ENCODE data around the gene GLYAT. TPM values are rescaled to one million over a fixed set of nuclear protein-coding genes. Genes with fewer than 3 reads are reported as not detected.

GLYAT gene
- total RNA-seq, 1 donor from 2014 or later, result not detected

GRCh38 chr11:58762284-58763119 is 30.8 kb upstream of the GLYAT start:
- Mint-ChIP-seq H3K36me3 (no peaks in the 10 kb centered on the region), H3K9me3 (peaks cover 2% of the 10 kb centered on the region), H3K27ac (no peak overlapping the region), H3K4me3 (no peak overlapping the region), H3K27me3 (ENCODE audit: insufficient read depth, low read depth) (peaks cover 3% of the 10 kb centered on the region), H3K4me1 (peaks cover 9% of the 10 kb centered on the region)
- Histone ChIP-seq H2AFZ (replicated peaks) (no peak overlapping the region), H3F3A (ENCODE audit: low read depth) (no peaks in the 10 kb centered on the region), H4K20me1 (ENCODE audit: low read depth) (no peaks in the 10 kb centered on the region), H3K4me2 (no peak overlapping the region), H3K4me3 (no peak overlapping the region), H3K79me2 (ENCODE audit: low read depth) (no peaks in the 10 kb centered on the region), H3K27me3 (no peaks in the 10 kb centered on the region), H3K9ac (no peak overlapping the region), H3K9me3 (ENCODE audit: low read depth) (peaks cover 8% of the 10 kb centered on the region), H3K36me3 (no peaks in the 10 kb centered on the region), H3K4me1 (no peaks in the 10 kb centered on the region), H3K27ac (no peak overlapping the region)
- DNase-seq (ENCODE audit: low spot score), result no peak
- no peak for TF ChIP-seq EZH2 (IDR thresholded peaks at IDR 0.05)
- no peak for TF ChIP-seq EZH2phosphoT487 (IDR thresholded peaks at IDR 0.05)
- TF ChIP-seq, protein P1, sequence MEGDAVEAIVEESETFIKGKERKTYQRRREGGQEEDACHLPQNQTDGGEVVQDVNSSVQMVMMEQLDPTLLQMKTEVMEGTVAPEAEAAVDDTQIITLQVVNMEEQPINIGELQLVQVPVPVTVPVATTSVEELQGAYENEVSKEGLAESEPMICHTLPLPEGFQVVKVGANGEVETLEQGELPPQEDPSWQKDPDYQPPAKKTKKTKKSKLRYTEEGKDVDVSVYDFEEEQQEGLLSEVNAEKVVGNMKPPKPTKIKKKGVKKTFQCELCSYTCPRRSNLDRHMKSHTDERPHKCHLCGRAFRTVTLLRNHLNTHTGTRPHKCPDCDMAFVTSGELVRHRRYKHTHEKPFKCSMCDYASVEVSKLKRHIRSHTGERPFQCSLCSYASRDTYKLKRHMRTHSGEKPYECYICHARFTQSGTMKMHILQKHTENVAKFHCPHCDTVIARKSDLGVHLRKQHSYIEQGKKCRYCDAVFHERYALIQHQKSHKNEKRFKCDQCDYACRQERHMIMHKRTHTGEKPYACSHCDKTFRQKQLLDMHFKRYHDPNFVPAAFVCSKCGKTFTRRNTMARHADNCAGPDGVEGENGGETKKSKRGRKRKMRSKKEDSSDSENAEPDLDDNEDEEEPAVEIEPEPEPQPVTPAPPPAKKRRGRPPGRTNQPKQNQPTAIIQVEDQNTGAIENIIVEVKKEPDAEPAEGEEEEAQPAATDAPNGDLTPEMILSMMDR (IDR thresholded peaks at IDR 0.05), result no peak

- H3K9me3 Mint-ChIP-seq, result no peaks in the 10 kb centered on the region
- H3K79me2 ChIP-seq (ENCODE audit: low read depth), result no peaks in the 10 kb centered on the region
- H3K36me3 Mint-ChIP-seq, result no peaks in the 10 kb centered on the region
- TF ChIP-seq, protein P1 (IDR thresholded peaks at IDR 0.05), result no peak
- TF ChIP-seq EZH2 (IDR thresholded peaks at IDR 0.05) (no peak), EZH2phosphoT487 (IDR thresholded peaks at IDR 0.05) (no peak)
- no peaks in the 10 kb centered on the region for H3K4me1 ChIP-seq
- no peak overlapping the region for H3K4me2 ChIP-seq
- no peak overlapping the region for H3K27ac ChIP-seq
- H3K9ac ChIP-seq, result no peak overlapping the region
- H3K27ac Mint-ChIP-seq, result no peak overlapping the region
- no peak for DNase-seq (ENCODE audit: low spot score)
- H3K27me3 ChIP-seq, result no peaks in the 10 kb centered on the region
- peaks cover 8% of the 10 kb centered on the region for H3K9me3 ChIP-seq (ENCODE audit: low read depth)
- no peak overlapping the region for H2AFZ ChIP-seq (replicated peaks)
- peaks cover 5% of the 10 kb centered on the region for H3K27me3 Mint-ChIP-seq (ENCODE audit: insufficient read depth, low read depth)
- no peaks in the 10 kb centered on the region for H4K20me1 ChIP-seq (ENCODE audit: low read depth)
- H3K36me3 ChIP-seq, result no peaks in the 10 kb centered on the region
- no peaks in the 10 kb centered on the region for H3F3A ChIP-seq (ENCODE audit: low read depth)
- no peak overlapping the region for H3K4me3 Mint-ChIP-seq
- no peak overlapping the region for H3K4me3 ChIP-seq
- H3K4me1 Mint-ChIP-seq, result peaks cover 3% of the 10 kb centered on the region
Measured at GRCh38 chr11:58757439-58757838, 25.7 kb upstream of the GLYAT start.

DNA sequence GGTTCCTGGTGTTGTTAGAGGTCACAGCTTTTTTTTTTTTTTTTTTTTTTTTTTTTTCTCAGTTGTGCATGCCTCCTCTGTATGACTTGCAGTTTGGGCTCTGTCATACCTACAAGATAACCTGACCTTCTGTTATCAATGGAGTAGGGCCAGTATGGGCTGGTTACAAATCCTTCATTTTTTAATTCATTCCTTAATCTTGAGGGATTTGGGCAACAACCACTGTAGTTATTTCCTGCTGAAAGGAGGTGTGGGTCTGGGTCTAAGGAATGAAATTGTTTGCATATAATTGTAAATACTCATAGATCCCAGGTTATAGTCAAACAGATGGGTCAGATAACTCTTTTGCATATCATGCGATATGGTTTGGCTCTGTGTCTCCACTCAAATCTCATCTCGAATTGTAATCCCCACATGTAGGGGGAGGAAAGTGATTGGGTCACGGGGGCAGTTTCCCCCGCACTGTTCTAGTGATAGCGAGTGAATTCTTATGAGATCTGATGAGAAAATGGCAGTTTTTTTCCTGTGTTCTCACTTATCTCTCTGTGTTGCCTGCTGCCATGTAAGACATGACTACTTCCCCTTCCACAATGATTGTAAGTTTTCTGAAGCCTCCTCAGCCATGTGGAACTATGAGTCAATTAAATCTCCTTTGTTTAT is 14.1 kb upstream of the GLYAT start:
- no peaks in the 10 kb centered on the region for H3K4me1 ChIP-seq
- no peaks in the 10 kb centered on the region for H3K27me3 ChIP-seq
- no peaks in the 10 kb centered on the region for H3K79me2 ChIP-seq (ENCODE audit: low read depth)
- H4K20me1 ChIP-seq (ENCODE audit: low read depth), result no peaks in the 10 kb centered on the region
- Mint-ChIP-seq H3K4me3 (no peak overlapping the region), H3K9me3 (peaks cover 5% of the 10 kb centered on the region), H3K27me3 (ENCODE audit: insufficient read depth, low read depth) (no peaks in the 10 kb centered on the region), H3K27ac (no peak overlapping the region), H3K4me1 (no peaks in the 10 kb centered on the region), H3K36me3 (no peaks in the 10 kb centered on the region)
- no peak overlapping the region for H3K4me3 ChIP-seq
- no peaks in the 10 kb centered on the region for H3K36me3 ChIP-seq
- no peak for DNase-seq (ENCODE audit: low spot score)
- no peak overlapping the region for H3K4me2 ChIP-seq
- TF ChIP-seq EZH2 (IDR thresholded peaks at IDR 0.05) (no peak), EZH2phosphoT487 (IDR thresholded peaks at IDR 0.05) (no peak)
- TF ChIP-seq, protein P1 (IDR thresholded peaks at IDR 0.05), result no peak
- no peak overlapping the region for H3K9ac ChIP-seq
- no peak overlapping the region for H3K27ac ChIP-seq
- peaks cover 24% of the 10 kb centered on the region for H3K9me3 ChIP-seq (ENCODE audit: low read depth)
- H2AFZ ChIP-seq (replicated peaks), result no peak overlapping the region
- no peaks in the 10 kb centered on the region for H3F3A ChIP-seq (ENCODE audit: low read depth)

All from neural progenitor cell (in vitro differentiated cells).